ENCODE results near the gene OMA1. TPM values are rescaled to one million over a fixed set of nuclear protein-coding genes. Genes with fewer than 3 reads are reported as not detected.

The OMA1 gene
- total and polyA plus RNA-seq, 10 of the 15 experiments (the other 5 are each of a cell fraction or from before 2014, with no cell fraction given): 23.6 to 67.1 (median 47.1) TPM

DNA sequence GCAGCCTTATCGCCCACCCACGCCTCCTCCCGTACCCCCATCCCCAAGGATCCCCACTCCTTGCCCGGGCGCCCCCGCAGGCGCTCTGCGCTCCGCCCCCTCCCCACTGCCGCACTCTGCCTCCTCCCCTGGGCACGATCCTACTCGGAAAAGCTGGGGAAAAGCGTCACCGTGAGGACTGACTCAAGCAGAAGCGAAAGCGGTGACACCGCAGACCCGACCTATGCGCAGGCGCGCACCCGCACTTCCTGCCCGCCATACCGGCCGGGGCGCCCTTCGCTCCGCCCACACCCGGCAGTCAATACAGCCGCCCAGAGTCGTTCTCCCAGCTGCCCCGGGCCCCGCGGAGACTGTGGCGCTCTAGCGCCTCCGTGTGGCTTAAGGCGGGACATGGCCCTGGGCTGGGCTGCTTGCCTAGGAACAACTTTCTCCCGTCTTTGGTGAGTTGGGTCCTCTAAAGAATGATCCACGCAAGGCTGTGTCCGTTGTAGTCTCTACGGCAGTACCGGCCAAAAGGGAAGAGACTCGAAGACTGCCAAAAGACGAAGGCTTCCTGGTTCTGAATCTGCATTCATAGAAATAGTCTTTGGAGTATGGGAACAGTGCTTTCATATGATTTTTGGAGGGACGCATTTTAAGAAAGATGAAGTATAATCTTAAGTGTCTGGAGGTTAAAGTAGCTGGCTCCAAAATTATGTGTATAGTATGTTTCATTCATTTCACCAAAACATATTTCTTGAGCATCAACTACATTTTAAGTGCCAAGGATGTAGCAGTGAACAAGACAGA, at the start of gene OMA1 (continued):
- TF ChIP-seq, protein P1, sequence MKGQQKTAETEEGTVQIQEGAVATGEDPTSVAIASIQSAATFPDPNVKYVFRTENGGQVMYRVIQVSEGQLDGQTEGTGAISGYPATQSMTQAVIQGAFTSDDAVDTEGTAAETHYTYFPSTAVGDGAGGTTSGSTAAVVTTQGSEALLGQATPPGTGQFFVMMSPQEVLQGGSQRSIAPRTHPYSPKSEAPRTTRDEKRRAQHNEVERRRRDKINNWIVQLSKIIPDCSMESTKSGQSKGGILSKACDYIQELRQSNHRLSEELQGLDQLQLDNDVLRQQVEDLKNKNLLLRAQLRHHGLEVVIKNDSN (IDR thresholded peaks at IDR 0.05; ENCODE audit: borderline replicate concordance, extremely low read length, insufficient read depth, low read depth, low read length): no peak
- TF ChIP-seq TCF12 (IDR thresholded peaks at IDR 0.05; ENCODE audit: low read depth, low read length) (peak; percentile 66; the same call in 1 of the 2 replicates), SMARCA5 (IDR thresholded peaks at IDR 0.05) (peak; percentile 91; the same call in 1 of the 2 replicates), POLR2A (IDR thresholded peaks at IDR 0.05; ENCODE audit: low read depth, low read length) (peak; percentile 98), EGR1 (IDR thresholded peaks at IDR 0.05; ENCODE audit: borderline replicate concordance in 1 of 2, low read depth in 2 of 2, low read length in 2 of 2) (peak in 1 of 2 experiments; percentile 35; a peak in 2 of 3 replicates), TAF1 (IDR thresholded peaks at IDR 0.05; ENCODE audit: borderline replicate concordance, low read depth, low read length) (peak; percentile 72; the same call in 1 of the 2 replicates), ZNF207 (IDR thresholded peaks at IDR 0.05; ENCODE audit: borderline replicate concordance) (0 out of 2 replicates have a peak, but pooled peaks have one; percentile 50), SMC3 (IDR thresholded peaks at IDR 0.05; ENCODE audit: borderline replicate concordance, low read length) (peak; percentile 92), WRNIP1 (IDR thresholded peaks at IDR 0.05; ENCODE audit: borderline replicate concordance, low read depth, low read length) (no peak)
- TF ChIP-seq, protein P2, sequence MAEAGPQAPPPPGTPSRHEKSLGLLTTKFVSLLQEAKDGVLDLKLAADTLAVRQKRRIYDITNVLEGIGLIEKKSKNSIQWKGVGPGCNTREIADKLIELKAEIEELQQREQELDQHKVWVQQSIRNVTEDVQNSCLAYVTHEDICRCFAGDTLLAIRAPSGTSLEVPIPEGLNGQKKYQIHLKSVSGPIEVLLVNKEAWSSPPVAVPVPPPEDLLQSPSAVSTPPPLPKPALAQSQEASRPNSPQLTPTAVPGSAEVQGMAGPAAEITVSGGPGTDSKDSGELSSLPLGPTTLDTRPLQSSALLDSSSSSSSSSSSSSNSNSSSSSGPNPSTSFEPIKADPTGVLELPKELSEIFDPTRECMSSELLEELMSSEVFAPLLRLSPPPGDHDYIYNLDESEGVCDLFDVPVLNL (IDR thresholded peaks at IDR 0.05; ENCODE audit: low read depth, low read length): peak; percentile 27; the same call in 1 of the 2 replicates
- TF ChIP-seq, protein P3, sequence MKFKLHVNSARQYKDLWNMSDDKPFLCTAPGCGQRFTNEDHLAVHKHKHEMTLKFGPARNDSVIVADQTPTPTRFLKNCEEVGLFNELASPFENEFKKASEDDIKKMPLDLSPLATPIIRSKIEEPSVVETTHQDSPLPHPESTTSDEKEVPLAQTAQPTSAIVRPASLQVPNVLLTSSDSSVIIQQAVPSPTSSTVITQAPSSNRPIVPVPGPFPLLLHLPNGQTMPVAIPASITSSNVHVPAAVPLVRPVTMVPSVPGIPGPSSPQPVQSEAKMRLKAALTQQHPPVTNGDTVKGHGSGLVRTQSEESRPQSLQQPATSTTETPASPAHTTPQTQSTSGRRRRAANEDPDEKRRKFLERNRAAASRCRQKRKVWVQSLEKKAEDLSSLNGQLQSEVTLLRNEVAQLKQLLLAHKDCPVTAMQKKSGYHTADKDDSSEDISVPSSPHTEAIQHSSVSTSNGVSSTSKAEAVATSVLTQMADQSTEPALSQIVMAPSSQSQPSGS (IDR thresholded peaks at IDR 0.05; ENCODE audit: low read length): no peak
- TF ChIP-seq, protein P4, sequence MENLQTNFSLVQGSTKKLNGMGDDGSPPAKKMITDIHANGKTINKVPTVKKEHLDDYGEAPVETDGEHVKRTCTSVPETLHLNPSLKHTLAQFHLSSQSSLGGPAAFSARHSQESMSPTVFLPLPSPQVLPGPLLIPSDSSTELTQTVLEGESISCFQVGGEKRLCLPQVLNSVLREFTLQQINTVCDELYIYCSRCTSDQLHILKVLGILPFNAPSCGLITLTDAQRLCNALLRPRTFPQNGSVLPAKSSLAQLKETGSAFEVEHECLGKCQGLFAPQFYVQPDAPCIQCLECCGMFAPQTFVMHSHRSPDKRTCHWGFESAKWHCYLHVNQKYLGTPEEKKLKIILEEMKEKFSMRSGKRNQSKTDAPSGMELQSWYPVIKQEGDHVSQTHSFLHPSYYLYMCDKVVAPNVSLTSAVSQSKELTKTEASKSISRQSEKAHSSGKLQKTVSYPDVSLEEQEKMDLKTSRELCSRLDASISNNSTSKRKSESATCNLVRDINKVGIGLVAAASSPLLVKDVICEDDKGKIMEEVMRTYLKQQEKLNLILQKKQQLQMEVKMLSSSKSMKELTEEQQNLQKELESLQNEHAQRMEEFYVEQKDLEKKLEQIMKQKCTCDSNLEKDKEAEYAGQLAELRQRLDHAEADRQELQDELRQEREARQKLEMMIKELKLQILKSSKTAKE (IDR thresholded peaks at IDR 0.05; ENCODE audit: low read depth, poor library complexity, severe bottlenecking): no peak
- TF ChIP-seq, protein P5, sequence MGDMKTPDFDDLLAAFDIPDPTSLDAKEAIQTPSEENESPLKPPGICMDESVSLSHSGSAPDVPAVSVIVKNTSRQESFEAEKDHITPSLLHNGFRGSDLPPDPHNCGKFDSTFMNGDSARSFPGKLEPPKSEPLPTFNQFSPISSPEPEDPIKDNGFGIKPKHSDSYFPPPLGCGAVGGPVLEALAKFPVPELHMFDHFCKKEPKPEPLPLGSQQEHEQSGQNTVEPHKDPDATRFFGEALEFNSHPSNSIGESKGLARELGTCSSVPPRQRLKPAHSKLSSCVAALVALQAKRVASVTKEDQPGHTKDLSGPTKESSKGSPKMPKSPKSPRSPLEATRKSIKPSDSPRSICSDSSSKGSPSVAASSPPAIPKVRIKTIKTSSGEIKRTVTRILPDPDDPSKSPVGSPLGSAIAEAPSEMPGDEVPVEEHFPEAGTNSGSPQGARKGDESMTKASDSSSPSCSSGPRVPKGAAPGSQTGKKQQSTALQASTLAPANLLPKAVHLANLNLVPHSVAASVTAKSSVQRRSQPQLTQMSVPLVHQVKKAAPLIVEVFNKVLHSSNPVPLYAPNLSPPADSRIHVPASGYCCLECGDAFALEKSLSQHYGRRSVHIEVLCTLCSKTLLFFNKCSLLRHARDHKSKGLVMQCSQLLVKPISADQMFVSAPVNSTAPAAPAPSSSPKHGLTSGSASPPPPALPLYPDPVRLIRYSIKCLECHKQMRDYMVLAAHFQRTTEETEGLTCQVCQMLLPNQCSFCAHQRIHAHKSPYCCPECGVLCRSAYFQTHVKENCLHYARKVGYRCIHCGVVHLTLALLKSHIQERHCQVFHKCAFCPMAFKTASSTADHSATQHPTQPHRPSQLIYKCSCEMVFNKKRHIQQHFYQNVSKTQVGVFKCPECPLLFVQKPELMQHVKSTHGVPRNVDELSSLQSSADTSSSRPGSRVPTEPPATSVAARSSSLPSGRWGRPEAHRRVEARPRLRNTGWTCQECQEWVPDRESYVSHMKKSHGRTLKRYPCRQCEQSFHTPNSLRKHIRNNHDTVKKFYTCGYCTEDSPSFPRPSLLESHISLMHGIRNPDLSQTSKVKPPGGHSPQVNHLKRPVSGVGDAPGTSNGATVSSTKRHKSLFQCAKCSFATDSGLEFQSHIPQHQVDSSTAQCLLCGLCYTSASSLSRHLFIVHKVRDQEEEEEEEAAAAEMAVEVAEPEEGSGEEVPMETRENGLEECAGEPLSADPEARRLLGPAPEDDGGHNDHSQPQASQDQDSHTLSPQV (IDR thresholded peaks at IDR 0.05): 0 out of 2 replicates have a peak, but pooled peaks have one; percentile 61
- TF ChIP-seq, protein P6, sequence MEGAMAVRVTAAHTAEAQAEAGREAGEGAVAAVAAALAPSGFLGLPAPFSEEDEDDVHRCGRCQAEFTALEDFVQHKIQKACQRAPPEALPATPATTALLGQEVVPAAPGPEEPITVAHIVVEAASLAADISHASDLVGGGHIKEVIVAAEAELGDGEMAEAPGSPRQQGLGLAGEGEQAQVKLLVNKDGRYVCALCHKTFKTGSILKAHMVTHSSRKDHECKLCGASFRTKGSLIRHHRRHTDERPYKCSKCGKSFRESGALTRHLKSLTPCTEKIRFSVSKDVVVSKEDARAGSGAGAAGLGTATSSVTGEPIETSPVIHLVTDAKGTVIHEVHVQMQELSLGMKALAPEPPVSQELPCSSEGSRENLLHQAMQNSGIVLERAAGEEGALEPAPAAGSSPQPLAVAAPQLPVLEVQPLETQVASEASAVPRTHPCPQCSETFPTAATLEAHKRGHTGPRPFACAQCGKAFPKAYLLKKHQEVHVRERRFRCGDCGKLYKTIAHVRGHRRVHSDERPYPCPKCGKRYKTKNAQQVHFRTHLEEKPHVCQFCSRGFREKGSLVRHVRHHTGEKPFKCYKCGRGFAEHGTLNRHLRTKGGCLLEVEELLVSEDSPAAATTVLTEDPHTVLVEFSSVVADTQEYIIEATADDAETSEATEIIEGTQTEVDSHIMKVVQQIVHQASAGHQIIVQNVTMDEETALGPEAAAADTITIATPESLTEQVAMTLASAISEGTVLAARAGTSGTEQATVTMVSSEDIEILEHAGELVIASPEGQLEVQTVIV (IDR thresholded peaks at IDR 0.05; ENCODE audit: borderline replicate concordance, partially characterized antibody): peak; percentile 62

Data from GM12878 (cell line).